Brain microvascular endothelial cell (primary cell): Measurements from ENCODE around the gene HNRNPR.
A peak's percentile ranks its signal among the peaks of the same experiment; 100 is the strongest.

Source experiments
- DNase-seq: peaks from one replicate; pipeline ENCODE4 v3.0.0-alpha.2; 2020
- H3K27ac ChIP-seq: fragments of 250-450 bp; sonication (Bioruptor Pico); 2 replicates; pipeline ENCODE4 v1.5.1; 2020; ENCODE audit warnings: mild to moderate bottlenecking, moderate library complexity
- H3K27me3 ChIP-seq: fragments of 250-450 bp; sonication (Bioruptor Pico); replicated peaks from 2 replicates; pipeline ENCODE4 v1.5.1; 2020; ENCODE audit warnings: mild to moderate bottlenecking
- H3K36me3 ChIP-seq: fragments of 250-450 bp; sonication (Bioruptor Pico); replicated peaks from 2 replicates; pipeline ENCODE4 v1.5.1; 2020; ENCODE audit warnings: mild to moderate bottlenecking
- H3K4me3 ChIP-seq: 2 replicates; pipeline ENCODE4 v1.5.1; 2011; ENCODE audit warnings: low read depth, mild to moderate bottlenecking, control low read depth, low read length, moderate library complexity
- in situ Hi-C: cut with HindIII; loops from 2 replicates; pipeline ENCODE4 v1.10.0; 2017; ENCODE audit warnings: low sequenced_read_pairs, low pct_ligation_motif_present
- TF ChIP-seq, protein P1 (sequence below): IDR thresholded peaks from 2 replicates; pipeline ENCODE4 v1.5.1; 2011; ENCODE audit warnings: low read depth, mild to moderate bottlenecking, moderate library complexity, low read length, control low read depth, inconsistent platforms; ENCODE audit errors: missing control alignments

The HNRNPR gene

GRCh38 chr1:23290836-23291565 is 53.1 kb downstream of the HNRNPR start:
- H3K36me3 ChIP-seq, result peaks cover 6% of the 10 kb centered on the region
- no peak for DNase-seq
- no peak overlapping the region for H3K27ac ChIP-seq
- in situ Hi-C loops, result loop anchor here (25.0 kb wide), 1 partner anchor 204 kb away; no protein-coding TSS in a partner anchor
- H3K27me3 ChIP-seq, result no peaks in the 10 kb centered on the region
- no peak overlapping the region for H3K4me3 ChIP-seq
- TF ChIP-seq, protein P1, sequence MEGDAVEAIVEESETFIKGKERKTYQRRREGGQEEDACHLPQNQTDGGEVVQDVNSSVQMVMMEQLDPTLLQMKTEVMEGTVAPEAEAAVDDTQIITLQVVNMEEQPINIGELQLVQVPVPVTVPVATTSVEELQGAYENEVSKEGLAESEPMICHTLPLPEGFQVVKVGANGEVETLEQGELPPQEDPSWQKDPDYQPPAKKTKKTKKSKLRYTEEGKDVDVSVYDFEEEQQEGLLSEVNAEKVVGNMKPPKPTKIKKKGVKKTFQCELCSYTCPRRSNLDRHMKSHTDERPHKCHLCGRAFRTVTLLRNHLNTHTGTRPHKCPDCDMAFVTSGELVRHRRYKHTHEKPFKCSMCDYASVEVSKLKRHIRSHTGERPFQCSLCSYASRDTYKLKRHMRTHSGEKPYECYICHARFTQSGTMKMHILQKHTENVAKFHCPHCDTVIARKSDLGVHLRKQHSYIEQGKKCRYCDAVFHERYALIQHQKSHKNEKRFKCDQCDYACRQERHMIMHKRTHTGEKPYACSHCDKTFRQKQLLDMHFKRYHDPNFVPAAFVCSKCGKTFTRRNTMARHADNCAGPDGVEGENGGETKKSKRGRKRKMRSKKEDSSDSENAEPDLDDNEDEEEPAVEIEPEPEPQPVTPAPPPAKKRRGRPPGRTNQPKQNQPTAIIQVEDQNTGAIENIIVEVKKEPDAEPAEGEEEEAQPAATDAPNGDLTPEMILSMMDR, result no peak

DNA sequence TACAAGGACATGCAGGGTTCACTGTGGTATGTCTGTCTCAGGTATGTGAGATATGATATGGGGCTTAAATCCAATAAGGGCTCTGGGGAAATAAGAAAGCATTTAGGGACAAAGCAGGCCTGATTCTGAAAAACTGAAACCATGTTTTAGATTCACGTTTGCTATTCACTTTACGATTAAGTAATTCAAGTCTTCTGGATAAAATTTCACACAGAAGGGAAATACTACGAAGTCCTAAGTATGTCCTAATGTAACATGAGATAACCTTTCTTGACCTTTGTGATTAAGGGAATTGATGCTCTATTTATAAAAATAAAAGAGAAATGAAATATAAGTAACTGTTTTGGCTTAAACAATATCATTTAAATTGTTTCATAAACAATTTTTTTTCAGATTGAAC is 55.4 kb downstream of the HNRNPR start:
- in situ Hi-C loops, result loop anchor here (25.0 kb wide), 1 partner anchor 201 kb away; no protein-coding TSS in a partner anchor
- no peak for DNase-seq
- Histone ChIP-seq H3K27ac (no peak overlapping the region), H3K27me3 (no peaks in the 10 kb centered on the region), H3K36me3 (peaks cover 15% of the 10 kb centered on the region), H3K4me3 (no peak overlapping the region)
- TF ChIP-seq, protein P1, result no peak

DNA sequence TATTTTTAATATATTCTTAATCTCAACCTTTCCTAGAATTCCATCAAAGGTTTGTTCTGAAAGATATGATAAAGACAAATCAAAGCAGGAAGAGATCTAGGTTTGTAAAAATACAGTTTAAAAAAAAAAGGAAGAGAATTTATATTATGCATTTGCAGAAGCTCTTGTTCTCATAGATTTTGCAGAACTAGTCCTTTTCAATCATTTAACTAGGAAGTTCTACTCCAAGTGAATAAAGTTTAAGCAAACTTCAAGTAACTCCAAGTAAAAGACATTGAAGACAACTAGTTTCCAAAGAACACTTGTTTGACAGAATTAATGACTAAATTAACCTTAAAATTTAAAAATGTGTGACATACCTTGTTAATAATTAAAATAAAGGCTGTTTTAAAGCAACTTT is 55.9 kb downstream of the HNRNPR start:
- Histone ChIP-seq H3K27ac (no peak overlapping the region), H3K4me3 (no peak overlapping the region), H3K27me3 (no peaks in the 10 kb centered on the region), H3K36me3 (peaks cover 15% of the 10 kb centered on the region)
- no peak for DNase-seq
- in situ Hi-C loops, result loop anchor here (25.0 kb wide), 1 partner anchor 201 kb away; no protein-coding TSS in a partner anchor
- TF ChIP-seq, protein P1, result no peak

DNA sequence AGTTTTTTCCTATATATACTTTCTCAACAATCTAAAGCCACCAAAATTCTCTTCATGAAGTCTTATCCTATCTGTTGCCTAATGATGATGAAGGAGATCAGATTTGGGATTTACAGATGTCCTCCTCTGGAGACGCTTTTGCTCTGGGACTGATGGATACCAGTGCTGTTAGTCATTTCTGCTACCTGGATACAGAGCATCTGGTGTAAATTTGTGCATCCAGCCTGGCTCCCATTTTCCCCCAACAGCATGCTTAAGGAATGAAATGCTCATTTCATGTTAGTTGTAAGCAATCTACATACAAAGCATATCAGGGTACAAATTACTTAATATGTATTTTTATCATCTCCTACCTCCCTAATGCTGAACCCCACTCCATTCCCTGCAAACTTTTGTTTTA is 57.7 kb downstream of the HNRNPR start:
- in situ Hi-C loops, result loop anchor here (25.0 kb wide), 1 partner anchor 199 kb away; no protein-coding TSS in a partner anchor
- Histone ChIP-seq H3K27ac (no peak overlapping the region), H3K4me3 (no peak overlapping the region), H3K27me3 (no peaks in the 10 kb centered on the region), H3K36me3 (peaks cover 25% of the 10 kb centered on the region)
- no peak for DNase-seq
- TF ChIP-seq, protein P1, result no peak

DNA sequence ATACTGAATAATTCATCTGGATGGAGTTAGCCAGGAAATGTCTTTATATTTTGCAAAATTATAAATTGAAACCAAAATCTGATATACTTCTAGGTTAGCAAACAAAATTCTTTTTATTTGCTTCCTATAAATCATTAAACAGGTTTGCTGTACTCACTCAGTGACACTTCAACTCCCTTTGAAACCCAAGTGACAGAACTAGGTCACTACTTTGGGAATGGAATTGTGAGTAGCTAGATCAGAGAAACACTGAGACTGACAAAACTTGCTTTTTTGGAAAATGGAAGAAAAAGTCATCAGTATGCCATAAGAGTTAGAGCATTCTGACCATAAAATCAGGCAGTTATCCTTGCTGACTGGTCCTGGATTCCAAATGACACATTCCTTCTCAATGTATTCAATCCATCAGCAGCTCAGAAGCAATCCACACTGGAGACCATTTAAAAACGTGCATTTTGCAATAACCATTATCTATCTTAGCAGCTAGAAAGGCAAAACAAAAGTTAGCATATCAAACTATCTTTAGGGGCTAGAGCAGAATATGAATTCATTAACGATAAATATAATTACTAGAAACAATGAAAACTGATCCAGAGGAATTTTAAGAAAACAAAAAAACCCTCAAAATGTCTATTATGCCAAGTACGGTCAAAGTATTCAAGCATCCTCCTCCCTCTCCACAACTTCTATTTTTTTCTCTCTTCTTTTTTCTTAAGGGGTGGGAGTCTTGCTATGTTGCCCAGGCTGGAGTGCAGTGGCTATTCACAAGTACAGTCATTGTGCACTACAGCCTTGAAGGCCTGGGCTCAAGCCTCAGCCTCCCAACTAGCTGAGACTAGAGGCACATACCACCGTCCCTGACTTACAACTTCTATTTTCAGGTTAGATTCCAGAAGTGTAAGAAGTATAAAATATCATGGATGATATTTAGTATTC is 60.1 kb downstream of the HNRNPR start:
- Histone ChIP-seq H3K36me3 (peaks cover 28% of the 10 kb centered on the region), H3K4me3 (no peak overlapping the region), H3K27ac (peak overlapping the region; percentile 7), H3K27me3 (no peaks in the 10 kb centered on the region)
- in situ Hi-C loops, result loop anchor here (25.0 kb wide), 1 partner anchor 197 kb away; no protein-coding TSS in a partner anchor
- peak; percentile 37 for DNase-seq
- TF ChIP-seq, protein P1, result no peak
